GM12878 (cell line): ENCODE data around the gene USP15.
"Not testable (repeated sequence)": the region's sequence is repeated elsewhere in the genome, so short reads cannot be mapped to it uniquely, and the experiment has no call there.

Source experiments
- E2F4 ChIP-seq: IDR thresholded peaks from 2 replicates; pipeline ENCODE4 v1.6.1; 2012; ENCODE audit warnings: low read depth, low read length, improper control_type of control experiment
- ETV6 ChIP-seq, 2 experiments: fragments of 450-650 bp in 1 of 2; IDR thresholded peaks in 1 of 2; conservative IDR thresholded peaks in 1 of 2; 2 replicates each; pipeline ENCODE4 v1.6.1; 2014; ENCODE audit warnings: antibody characterized with exemption in 1 of 2, borderline replicate concordance in 1 of 2, low read depth in 1 of 2, mild to moderate bottlenecking in 1 of 2, moderate library complexity in 1 of 2
- HDAC6 ChIP-seq: fragments of 200-600 bp; sonication (generic); IDR thresholded peaks from one replicate; pipeline ENCODE4 v1.8.0; 2017; ENCODE audit warnings: antibody characterized with exemption; ENCODE audit not compliant: unreplicated experiment
- HDGF ChIP-seq: fragments of 450-650 bp; IDR thresholded peaks from 2 replicates; pipeline ENCODE4 v1.6.1; 2016; ENCODE audit warnings: antibody characterized with exemption
- NR2C1 ChIP-seq: fragments of 450-650 bp; IDR thresholded peaks from 2 replicates; pipeline ENCODE4 v1.6.1; 2017; ENCODE audit warnings: antibody characterized with exemption, mild to moderate bottlenecking, moderate library complexity
- NR2C2 ChIP-seq: IDR thresholded peaks from 2 replicates; pipeline ENCODE4 v1.6.1; 2011; ENCODE audit warnings: borderline replicate concordance, low read depth; ENCODE audit not compliant: control insufficient read depth, insufficient read length
- POLR2AphosphoS5 ChIP-seq: IDR thresholded peaks from 2 replicates; pipeline ENCODE4 v1.6.1; 2011; ENCODE audit warnings: mild to moderate bottlenecking, low read length, inconsistent platforms
- TF ChIP-seq, protein P1 (sequence below): fragments of 450-650 bp; IDR thresholded peaks from 2 replicates; pipeline ENCODE4 v1.6.1; 2016; ENCODE audit warnings: mild to moderate bottlenecking, moderate library complexity, borderline replicate concordance
- TF ChIP-seq, protein P2 (sequence below), 3 experiments: IDR thresholded peaks in 2 of 3; conservative IDR thresholded peaks in 1 of 3; 2 replicates each; pipeline ENCODE4 v1.5.1; 2011; ENCODE audit warnings: low read depth in 3 of 3, low read length in 3 of 3, mild to moderate bottlenecking in 3 of 3, control low read depth in 2 of 3, moderate library complexity in 2 of 3, inconsistent platforms in 1 of 3, mixed read lengths in 1 of 3; ENCODE audit not compliant: control insufficient read depth in 2 of 3, insufficient read depth in 1 of 3; ENCODE audit errors: extremely low read depth in 1 of 3

DNA sequence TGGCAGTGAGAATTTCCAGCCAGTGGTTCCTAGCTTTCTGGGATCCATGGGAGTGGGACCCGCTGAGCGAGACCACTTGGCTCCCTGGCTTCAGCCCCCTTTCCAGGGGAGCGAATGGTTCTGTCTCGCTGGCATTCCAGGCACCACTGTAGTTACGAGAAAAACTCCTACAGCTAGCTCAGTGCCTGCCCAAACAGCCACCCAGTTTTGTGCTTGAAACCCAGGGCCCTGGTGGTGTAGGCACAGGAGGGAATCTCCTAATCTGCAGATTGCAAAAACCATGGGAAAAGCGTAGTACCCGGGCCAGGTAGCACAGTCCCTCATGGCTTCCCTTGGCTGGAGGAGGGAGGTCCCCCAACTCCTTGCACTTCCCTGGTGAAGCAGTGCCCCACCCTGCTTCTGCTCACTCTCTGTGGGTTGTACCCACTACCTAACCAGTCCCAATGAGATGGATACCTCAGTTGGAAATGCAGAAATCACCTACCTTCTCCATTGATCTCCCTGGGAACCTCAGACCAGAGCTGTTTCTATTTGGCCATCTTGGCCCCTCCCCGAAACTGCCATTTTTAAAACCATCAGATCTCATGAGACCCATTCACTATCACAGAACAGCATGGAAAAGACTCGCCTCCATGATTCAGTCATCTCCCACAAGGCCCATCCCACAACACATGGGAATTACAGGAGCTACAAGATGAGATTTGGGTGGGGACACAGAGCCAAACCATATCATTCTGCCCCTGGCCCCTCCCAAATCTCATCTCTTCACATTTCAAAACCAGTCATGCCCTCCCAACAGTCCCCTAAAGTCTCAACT, 83.3 kb downstream of the USP15 start:
- TF ChIP-seq HDAC6; NR2C1; POLR2AphosphoS5; E2F4; HDGF; ETV6 (conservative IDR thresholded peaks at IDR 0.05 in 1 of 2, IDR thresholded peaks at IDR 0.05 in 1 of 2; ENCODE audit: borderline replicate concordance in 1 of 2, low read depth in 1 of 2); NR2C2: not testable (repeated sequence)
- TF ChIP-seq, protein P1, sequence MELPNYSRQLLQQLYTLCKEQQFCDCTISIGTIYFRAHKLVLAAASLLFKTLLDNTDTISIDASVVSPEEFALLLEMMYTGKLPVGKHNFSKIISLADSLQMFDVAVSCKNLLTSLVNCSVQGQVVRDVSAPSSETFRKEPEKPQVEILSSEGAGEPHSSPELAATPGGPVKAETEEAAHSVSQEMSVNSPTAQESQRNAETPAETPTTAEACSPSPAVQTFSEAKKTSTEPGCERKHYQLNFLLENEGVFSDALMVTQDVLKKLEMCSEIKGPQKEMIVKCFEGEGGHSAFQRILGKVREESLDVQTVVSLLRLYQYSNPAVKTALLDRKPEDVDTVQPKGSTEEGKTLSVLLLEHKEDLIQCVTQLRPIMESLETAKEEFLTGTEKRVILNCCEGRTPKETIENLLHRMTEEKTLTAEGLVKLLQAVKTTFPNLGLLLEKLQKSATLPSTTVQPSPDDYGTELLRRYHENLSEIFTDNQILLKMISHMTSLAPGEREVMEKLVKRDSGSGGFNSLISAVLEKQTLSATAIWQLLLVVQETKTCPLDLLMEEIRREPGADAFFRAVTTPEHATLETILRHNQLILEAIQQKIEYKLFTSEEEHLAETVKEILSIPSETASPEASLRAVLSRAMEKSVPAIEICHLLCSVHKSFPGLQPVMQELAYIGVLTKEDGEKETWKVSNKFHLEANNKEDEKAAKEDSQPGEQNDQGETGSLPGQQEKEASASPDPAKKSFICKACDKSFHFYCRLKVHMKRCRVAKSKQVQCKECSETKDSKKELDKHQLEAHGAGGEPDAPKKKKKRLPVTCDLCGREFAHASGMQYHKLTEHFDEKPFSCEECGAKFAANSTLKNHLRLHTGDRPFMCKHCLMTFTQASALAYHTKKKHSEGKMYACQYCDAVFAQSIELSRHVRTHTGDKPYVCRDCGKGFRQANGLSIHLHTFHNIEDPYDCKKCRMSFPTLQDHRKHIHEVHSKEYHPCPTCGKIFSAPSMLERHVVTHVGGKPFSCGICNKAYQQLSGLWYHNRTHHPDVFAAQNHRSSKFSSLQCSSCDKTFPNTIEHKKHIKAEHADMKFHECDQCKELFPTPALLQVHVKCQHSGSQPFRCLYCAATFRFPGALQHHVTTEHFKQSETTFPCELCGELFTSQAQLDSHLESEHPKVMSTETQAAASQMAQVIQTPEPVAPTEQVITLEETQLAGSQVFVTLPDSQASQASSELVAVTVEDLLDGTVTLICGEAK = not testable (repeated sequence)
- TF ChIP-seq, protein P2, sequence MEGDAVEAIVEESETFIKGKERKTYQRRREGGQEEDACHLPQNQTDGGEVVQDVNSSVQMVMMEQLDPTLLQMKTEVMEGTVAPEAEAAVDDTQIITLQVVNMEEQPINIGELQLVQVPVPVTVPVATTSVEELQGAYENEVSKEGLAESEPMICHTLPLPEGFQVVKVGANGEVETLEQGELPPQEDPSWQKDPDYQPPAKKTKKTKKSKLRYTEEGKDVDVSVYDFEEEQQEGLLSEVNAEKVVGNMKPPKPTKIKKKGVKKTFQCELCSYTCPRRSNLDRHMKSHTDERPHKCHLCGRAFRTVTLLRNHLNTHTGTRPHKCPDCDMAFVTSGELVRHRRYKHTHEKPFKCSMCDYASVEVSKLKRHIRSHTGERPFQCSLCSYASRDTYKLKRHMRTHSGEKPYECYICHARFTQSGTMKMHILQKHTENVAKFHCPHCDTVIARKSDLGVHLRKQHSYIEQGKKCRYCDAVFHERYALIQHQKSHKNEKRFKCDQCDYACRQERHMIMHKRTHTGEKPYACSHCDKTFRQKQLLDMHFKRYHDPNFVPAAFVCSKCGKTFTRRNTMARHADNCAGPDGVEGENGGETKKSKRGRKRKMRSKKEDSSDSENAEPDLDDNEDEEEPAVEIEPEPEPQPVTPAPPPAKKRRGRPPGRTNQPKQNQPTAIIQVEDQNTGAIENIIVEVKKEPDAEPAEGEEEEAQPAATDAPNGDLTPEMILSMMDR (IDR thresholded peaks at IDR 0.05 in 2 of 3, conservative IDR thresholded peaks at IDR 0.05 in 1 of 3; ENCODE audit: control insufficient read depth in 2 of 3, extremely low read depth in 1 of 3, insufficient read depth in 1 of 3, low read depth in 3 of 3, low read length in 3 of 3) = not testable (repeated sequence)
